Camera-type eye (tissue), 1 donor: ENCODE measurements around the gene LRRN4CL. TPM values are rescaled to one million over a fixed set of nuclear protein-coding genes. Genes with fewer than 3 reads are reported as not detected.

Experiments used
- total RNA-seq: library from RNA; depleted of rRNA; stranded (reverse); fragments of >200 nt; gene quantifications from one replicate; pipeline ENCODE4 v1.2.3, GENCODE V29; 2014

LRRN4CL gene
- total RNA-seq: 12.4 TPM

GRCh38 chr11:62689421-62690183 lies at the start of gene LRRN4CL:
Gene LRRN4CL (minus strand): TSS chr11:62689530. CDS start chr11:62688508, 1,022 bp downstream.

GRCh38 chr11:62728171-62728988 lies 39.0 kb upstream of the LRRN4CL start, which contains the start of gene TTC9C:
Gene TTC9C (plus strand): TSS chr11:62728486. CDS start chr11:62728849, 363 bp downstream.

DNA sequence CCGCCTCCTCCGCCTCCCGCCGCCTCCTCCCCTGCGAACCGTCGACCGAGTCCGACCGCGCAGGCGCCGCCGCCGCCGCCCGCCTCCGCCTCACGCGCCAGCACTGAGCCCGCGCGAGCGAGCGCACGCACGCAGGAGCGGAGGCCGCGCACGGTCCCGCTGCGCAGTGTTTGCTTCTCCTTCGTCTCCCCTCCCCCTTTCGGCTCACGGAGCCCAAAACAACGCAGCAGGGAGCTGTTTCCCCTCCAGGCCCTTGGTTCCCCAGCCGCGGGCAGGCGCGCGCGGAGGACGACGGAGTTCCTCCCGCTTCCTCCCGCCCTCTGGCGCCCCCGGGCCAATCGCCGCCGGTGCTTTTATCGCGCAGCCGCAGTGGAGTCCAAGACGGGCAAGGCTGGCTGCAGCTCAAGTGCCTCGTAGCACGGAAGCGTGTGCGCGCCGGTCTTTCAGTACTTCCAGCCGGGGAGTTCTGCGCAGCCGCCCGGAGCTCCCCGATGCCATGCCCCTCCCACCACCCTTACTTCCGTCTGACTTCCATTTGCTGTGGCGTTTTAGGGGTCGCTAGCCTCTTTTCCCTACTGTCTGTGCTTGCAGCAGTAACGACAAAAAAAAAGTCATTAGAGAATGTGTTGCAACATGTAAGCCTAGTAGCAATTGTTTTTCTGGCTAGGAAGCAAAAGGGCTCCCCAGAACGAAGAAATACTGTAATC lies 38.0 kb upstream of the LRRN4CL start, which contains the start of gene HNRNPUL2:
Gene HNRNPUL2, minus strand, starts transcription at position 293 of the 707 bp plus-strand sequence. CDS start 301 bp downstream, outside the sequence.

DNA sequence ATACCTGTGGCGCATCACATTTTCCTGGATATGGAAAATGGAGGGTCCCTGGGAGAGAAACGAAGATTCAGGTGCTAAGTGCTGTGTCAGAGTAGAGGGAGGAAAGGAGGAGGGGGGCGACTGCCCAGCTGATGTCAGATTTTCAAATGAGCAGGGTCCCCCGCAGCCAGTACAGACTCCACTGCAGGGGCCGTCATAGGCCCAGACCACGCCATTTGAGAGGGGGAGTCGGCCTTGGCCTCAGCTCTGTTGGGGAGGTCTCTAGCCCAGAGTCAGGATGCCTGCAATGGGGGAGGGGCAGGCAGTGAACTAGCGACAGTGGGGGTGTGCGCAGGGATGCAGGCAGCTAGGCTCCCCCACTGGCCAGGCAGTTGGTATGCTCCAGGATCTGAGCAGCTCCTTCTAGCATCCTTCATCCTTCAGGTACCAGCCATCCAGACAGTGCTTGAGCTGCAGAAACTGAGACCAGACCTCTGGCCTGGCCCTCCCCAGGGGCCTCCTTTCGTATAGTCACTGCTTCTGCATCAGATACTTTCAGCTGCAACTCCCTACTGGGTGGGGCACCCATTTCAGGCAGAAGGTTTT lies 18.0 kb upstream of the LRRN4CL start, which contains the start of the genes BSCL2 and GNG3:
Gene BSCL2, minus strand, starts transcription at position 148 of the 585 bp plus-strand sequence. CDS start 229 bp downstream, outside the sequence.
Gene GNG3, plus strand, starts transcription at position 400 of the 585 bp plus-strand sequence. CDS start 620 bp downstream, outside the sequence.

DNA sequence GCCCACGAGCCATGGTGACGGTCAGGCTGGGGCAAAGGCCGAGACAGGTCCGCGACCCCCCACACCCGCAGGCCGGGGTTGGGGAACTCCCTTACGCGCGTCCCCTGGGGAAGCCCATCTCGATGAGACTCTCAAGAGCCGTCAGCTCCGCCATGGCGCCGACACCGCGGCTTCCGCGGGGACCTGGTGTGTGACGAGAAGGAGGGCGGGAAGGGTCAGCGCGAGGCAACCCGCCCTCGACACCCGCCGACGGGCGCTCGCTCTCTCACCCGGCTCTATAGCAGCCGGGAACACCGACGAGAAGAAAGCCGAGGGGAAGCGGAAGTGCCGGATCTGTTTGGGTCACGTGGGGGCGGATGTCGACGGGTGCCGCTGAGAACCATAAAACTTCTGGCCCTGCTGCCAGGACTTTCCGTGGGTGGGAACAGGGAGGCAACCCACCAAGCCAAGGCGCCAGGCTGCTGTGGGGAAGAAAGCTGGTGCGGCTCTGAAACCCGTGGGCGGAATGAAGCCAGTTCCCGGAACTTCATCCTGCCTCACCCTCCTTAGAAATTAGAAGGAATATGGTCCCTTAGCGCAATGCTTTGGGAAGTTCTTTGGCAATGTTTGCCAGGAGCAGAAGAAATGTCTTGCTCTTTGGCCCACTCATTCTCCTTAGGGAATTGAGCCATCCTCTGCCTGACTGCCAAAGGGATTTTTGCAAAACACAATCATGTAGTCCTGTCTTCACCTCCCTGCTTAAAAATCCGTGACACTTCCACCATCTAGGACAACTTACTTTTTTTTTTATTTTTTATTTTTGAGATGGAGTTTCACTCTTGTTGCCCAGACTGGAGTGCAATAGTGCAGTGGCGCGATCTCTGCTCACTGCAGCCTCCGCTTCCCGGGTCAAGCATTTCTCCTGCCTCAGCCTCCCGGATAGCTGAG lies 10.3 kb downstream of the LRRN4CL start, which contains the start of gene UBXN1:
Gene UBXN1, minus strand, starts transcription at position 304 of the 927 bp plus-strand sequence. Its CDS starts 150 bp downstream, at position 154.

DNA sequence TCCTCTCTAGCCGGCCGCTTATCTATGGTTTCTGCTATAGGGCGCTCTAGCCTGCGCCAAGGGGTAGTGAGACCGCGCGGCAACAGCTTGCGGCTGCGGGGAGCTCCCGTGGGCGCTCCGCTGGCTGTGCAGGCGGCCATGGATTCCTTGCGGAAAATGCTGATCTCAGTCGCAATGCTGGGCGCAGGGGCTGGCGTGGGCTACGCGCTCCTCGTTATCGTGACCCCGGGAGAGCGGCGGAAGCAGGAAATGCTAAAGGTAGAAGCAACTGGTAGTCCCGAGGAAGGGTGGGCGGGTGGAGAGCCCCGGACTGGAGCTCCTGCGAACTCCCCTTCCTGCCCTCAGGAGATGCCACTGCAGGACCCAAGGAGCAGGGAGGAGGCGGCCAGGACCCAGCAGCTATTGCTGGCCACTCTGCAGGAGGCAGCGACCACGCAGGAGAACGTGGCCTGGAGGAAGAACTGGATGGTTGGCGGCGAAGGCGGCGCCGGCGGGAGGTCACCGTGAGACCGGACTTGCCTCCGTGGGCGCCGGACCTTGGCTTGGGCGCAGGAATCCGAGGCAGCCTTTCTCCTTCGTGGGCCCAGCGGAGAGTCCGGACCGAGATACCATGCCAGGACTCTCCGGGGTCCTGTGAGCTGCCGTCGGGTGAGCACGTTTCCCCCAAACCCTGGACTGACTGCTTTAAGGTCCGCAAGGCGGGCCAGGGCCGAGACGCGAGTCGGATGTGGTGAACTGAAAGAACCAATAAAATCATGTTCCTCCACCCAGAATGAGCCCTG lies 17.5 kb downstream of the LRRN4CL start, which contains the start of the genes LBHD1 and UQCC3:
Gene LBHD1, minus strand, starts transcription at position 660 of the 782 bp plus-strand sequence. CDS start 2,236 bp downstream, outside the sequence.
Gene UQCC3, plus strand, starts transcription at position 66 of the 782 bp plus-strand sequence. Its CDS starts 73 bp downstream, at position 139.

DNA sequence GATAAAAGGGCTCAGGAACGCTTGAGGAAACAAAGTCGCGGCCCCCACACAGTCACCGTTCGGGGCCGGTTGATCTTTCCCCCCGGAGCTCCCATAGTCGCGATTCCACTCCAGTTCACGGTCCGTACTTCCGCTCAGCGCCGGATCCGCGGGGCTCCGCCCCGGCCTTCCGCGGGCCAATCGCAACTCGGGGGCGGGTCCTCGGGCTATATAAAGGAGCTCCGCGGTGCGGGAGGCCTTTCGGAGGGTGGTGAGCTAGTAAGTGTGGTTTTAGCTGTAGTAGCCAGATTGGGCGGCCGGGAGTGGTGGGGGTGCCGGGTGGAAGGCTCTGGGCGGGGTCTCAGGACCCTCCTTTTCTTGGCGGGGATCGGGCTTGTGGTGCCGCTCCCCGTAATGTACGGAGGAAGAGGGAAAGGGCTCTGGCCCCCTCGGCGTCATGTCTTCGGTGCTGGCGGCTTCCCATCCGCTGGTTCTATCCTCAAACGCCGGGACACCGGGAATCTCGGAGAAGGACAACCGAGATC lies 24.2 kb downstream of the LRRN4CL start, which contains the start of the genes C11orf98 and CSKMT:
Gene C11orf98, minus strand, starts transcription at position 136 of the 524 bp plus-strand sequence. Its CDS starts 41 bp downstream, at position 95.
Gene CSKMT, plus strand, starts transcription at position 238 of the 524 bp plus-strand sequence. CDS start 568 bp downstream, outside the sequence.

GRCh38 chr11:62645946-62646824 lies 43.1 kb downstream of the LRRN4CL start, which contains the start of gene GANAB:
Gene GANAB (minus strand): TSS chr11:62646613. CDS start chr11:62646599, 14 bp downstream.

Other genes with a start within 250 kb of the LRRN4CL start
- 410 TPM for gene AHNAK, start 142.7 kb downstream of the LRRN4CL start, total RNA-seq
- 1,400 TPM for gene EEF1G, start 115.6 kb downstream of the LRRN4CL start, total RNA-seq
- 13.4 TPM for gene TUT1, start 98.0 kb downstream of the LRRN4CL start, total RNA-seq
- gene MTA2, start 87.7 kb downstream of the LRRN4CL start, total RNA-seq: 81.5 TPM
- 43.8 TPM for gene EML3, start 76.8 kb downstream of the LRRN4CL start, total RNA-seq
- gene ROM1, start 76.3 kb downstream of the LRRN4CL start, total RNA-seq: 86.4 TPM
- gene B3GAT3, start 67.5 kb downstream of the LRRN4CL start, total RNA-seq: 36.8 TPM
- 175 TPM for gene GANAB, start 42.9 kb downstream of the LRRN4CL start, total RNA-seq
- 22.4 TPM for gene INTS5, start 36.2 kb downstream of the LRRN4CL start, total RNA-seq
- 29.7 TPM for gene C11orf98, start 24.3 kb downstream of the LRRN4CL start, total RNA-seq
- 4.7 TPM for gene CSKMT, start 24.2 kb downstream of the LRRN4CL start, total RNA-seq
- gene UQCC3, start 17.9 kb downstream of the LRRN4CL start, total RNA-seq: 6.5 TPM
- 6.0 TPM for gene LBHD1, start 17.3 kb downstream of the LRRN4CL start, total RNA-seq
- 88.9 TPM for gene UBXN1, start 10.5 kb downstream of the LRRN4CL start, total RNA-seq
- 44.1 TPM for gene BSCL2, start 17.9 kb upstream of the LRRN4CL start, total RNA-seq
- gene GNG3, start 18.1 kb upstream of the LRRN4CL start, total RNA-seq: 3.0 TPM
- 27.4 TPM for gene HNRNPUL2, start 37.9 kb upstream of the LRRN4CL start, total RNA-seq
- gene TTC9C, start 39.0 kb upstream of the LRRN4CL start, total RNA-seq: 19.2 TPM
- gene ZBTB3, start 64.6 kb upstream of the LRRN4CL start, total RNA-seq: 15.2 TPM
- gene POLR2G, start 72.0 kb upstream of the LRRN4CL start, total RNA-seq: 58.8 TPM
- gene TAF6L, start 81.9 kb upstream of the LRRN4CL start, total RNA-seq: 20.5 TPM
- 20.0 TPM for gene TMEM179B, start 97.9 kb upstream of the LRRN4CL start, total RNA-seq
- 19.8 TPM for gene TMEM223, start 102.5 kb upstream of the LRRN4CL start, total RNA-seq
- gene NXF1, start 115.9 kb upstream of the LRRN4CL start, total RNA-seq: 67.8 TPM
- gene STX5, start 142.5 kb upstream of the LRRN4CL start, total RNA-seq: 38.0 TPM
- not detected for gene TEX54, start 143.3 kb upstream of the LRRN4CL start, total RNA-seq
- 25.9 TPM for gene WDR74, start 150.1 kb upstream of the LRRN4CL start, total RNA-seq
- 115 TPM for gene SLC3A2, start 191.4 kb upstream of the LRRN4CL start, total RNA-seq
- 0.71 TPM for gene CHRM1, start 231.8 kb upstream of the LRRN4CL start, total RNA-seq